ENCODE results near the gene GARIN3.
"Not testable (repeated sequence)": the region's sequence is repeated elsewhere in the genome, so short reads cannot be mapped to it uniquely, and the experiment has no call there.

Gene GARIN3

GRCh38 chr5:157185122-157185521, 19.1 kb upstream of the GARIN3 start:
- not testable (repeated sequence) for DNase-seq (ENCODE audit: low read depth in 3 of 3)

DNA sequence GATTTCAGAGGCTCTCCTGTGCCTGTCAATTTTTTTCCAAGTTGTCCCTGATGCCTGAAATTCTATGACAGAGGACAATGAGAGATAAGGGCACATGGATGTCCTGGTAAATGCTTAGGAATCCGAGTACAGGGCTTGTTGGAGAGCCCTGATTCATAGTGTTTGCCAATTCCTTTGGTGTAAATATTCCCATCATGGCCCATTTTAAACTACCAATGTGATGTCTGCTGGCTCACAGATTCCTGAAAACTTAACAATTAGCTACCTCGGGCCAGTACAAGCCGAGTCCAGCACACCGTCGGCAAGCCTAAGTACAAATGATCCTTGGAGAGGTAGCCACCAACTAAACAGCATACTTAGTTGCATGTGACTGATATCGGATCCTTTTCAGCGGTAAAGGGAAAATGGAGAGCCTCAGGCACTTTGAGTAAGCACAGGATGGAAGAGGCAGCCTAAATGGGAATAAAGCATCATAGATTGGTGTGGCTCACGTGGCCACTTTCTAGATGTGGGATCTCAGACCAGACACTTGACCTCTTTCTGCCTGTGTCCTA, 18.1 kb upstream of the GARIN3 start:
- no peak for DNase-seq (ENCODE audit: low read depth in 3 of 3)

- no peak for DNase-seq (ENCODE audit: low read depth in 3 of 3)
Measured at GRCh38 chr5:157182143-157182757, 16.2 kb upstream of the GARIN3 start.

GRCh38 chr5:157180374-157181264, 14.6 kb upstream of the GARIN3 start, which contains the start of gene ITK:
TSS of gene ITK (plus strand) at chr5:157180840. CDS start at chr5:157180978, 138 bp downstream.
- no peak for DNase-seq (ENCODE audit: low read depth in 3 of 3)

DNA sequence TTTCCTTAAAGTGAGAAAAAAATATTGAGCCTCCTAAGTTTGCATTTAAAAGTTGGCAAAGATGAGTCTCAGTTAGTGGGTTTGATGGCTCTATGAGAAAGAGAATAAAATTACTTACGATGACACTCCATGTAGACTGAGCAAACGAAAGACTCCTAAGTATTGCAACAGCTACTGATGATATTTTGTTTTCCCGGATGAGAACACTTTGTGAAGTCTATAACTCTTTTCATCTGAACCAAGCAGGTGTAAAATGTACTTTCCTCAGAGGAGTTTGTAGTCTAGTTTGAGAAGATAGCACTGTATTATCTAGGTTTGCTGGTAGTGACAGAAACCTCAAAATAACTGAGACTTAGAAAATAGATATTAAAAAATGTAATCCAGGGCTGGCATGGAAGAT, 12.9 kb upstream of the GARIN3 start:
- no peak for DNase-seq (ENCODE audit: low read depth in 3 of 3)

GRCh38 chr5:157177953-157178352, 11.9 kb upstream of the GARIN3 start:
- no peak for DNase-seq (ENCODE audit: low read depth in 3 of 3)

DNA sequence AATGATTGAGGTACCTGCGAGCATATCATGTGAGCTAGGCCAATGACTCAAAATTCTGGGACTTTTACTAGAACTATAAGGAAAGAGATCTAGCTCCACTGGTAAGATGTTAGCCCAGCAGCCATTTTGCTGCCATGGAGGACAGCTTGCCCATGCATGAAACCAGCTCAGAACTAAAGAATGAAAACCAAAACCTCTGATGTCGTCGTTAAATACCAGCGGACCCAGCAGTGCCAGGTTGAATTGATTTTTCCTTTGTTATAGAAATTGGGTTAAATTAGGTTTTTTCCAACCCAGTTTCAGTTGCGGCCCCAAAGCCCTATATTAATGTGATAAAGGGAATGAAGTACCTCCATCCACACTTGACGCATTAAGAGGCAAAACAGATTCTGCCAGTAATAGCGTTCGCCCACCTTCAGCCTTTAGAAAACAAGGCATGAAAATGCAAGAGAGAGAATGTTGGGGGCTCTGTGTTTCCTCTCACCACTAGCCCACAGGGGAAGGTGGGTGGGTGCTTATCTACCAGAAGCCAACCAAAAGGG, 9.1 kb upstream of the GARIN3 start:
- DNase-seq (ENCODE audit: low read depth in 3 of 3): no peak

- DNase-seq (ENCODE audit: low read depth in 3 of 3): peak; percentile 73 to 89 (median 83)
Measured at GRCh38 chr5:157172403-157172802, 6.3 kb upstream of the GARIN3 start.

- DNase-seq (ENCODE audit: low read depth in 3 of 3): no peak
Measured at GRCh38 chr5:157168286-157168685, 2.2 kb upstream of the GARIN3 start.

GRCh38 chr5:157167214-157167621, 1.2 kb upstream of the GARIN3 start:
- DNase-seq (ENCODE audit: low read depth in 3 of 3): no peak

- DNase-seq (ENCODE audit: low read depth in 3 of 3): no peak
Measured at GRCh38 chr5:157165668-157166067, 396 bp downstream of the GARIN3 start.

DNA sequence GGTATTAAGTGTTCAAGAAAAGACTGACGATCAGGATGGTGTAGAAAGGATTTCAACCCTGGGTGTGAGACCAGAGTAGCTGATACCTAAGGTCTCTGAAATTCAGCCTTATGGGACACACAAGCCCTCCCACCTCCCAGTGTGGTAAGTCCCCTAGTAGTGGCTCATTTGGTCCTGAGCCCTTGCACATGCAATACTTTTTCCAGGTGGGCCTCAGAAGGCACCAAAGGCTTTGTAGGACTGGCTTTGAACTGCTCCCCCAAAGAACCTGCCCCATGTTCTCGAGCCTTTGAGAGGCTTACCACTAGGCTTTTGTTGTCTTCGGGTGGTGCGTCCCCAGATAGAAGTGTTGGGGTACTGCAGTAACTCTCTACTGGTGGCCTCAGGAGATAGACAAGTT, 803 bp downstream of the GARIN3 start:
- no peak for DNase-seq (ENCODE audit: low read depth in 3 of 3)

DNA sequence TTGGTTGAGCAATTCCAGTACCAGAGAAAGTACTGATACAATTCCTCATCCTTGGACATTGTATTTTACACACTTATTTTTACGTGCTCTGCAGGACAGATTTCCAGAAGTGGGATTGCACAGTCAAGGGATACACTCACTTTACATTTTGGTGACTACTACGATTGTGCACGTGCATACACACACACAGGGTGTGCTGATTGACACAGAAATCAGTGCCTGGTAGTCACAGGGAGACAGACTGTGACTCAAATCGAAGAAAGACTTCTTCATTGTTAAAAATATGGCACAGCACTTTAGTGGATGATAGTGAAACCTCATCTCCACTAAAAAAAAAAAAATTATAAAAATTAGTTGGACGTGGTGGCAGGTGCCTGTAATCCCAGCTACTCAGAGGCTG, 1.5 kb downstream of the GARIN3 start:
- DNase-seq (ENCODE audit: low read depth in 3 of 3): no peak

DNA sequence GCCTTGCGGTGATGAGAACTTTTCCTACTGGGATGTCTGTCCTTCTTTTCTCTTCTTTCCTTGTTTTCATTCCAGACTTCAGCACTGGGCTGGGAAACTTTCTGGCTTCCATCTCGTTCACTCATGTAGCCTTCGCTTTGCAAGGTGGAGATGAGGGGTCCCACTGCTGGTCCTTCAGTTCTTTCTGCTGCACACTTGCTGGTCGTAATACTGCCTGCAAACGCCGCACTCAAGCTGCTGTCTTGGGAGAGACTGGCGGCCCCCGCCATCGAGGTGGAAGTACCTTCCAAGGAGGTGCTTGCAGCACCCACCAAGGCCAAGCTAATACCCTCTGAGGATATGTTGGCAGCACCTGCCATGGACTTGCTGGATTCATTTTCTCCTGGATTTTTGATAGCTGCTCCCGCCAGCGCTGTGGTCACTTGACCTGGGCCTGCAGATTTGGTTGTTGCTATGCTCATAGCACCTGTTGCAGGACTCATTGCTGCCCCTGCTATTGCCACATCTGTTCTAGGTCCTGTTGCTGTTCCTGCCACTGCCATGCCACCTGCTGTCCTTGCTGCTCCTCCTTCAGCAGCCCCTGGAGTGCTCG, 3.0 kb downstream of the GARIN3 start:
- DNase-seq (ENCODE audit: low read depth in 3 of 3): no peak

DNA sequence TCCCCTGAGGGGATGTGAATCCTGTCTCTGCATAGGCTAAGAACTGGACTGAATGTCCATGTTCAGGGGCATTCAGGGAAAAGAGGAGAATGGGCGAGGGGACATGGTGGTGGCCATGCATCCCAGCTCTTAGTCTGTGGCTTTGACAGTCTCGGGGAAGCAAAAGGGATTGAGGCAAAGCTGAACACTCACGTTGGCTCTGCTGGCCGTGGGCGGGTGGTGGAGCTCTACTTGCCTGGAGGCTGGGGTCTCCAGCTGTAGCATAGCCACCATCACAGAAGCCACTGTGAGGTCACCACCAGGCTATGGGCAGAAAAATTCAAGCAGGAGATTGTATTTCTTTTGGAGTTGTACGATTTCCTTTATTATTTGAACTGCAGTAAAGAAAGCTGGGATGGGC, 4.1 kb downstream of the GARIN3 start:
- DNase-seq (ENCODE audit: low read depth in 3 of 3): no peak

DNA sequence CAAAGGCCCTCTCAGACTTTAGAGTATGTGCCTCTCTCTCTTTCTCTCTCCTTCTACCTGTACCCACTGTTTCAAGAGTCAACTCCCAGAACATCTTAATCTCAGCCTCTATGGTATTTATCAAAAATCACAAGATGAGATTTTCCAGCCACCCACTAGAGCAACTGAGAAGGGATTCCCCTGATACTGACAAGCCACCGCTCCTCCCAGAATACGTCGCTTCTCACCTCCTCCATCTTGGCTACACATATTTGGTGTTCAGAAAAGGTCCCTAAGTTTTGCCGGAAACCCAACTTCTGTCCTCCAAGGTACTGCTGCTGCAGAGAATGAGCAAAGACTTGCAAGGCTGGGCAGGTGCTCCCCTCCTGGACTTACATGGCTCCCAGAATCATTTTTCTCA, 6.1 kb downstream of the GARIN3 start:
- no peak for DNase-seq (ENCODE audit: low read depth in 3 of 3)

GRCh38 chr5:157159209-157159751, 6.8 kb downstream of the GARIN3 start:
- DNase-seq (ENCODE audit: low read depth in 3 of 3): no peak

GRCh38 chr5:157157293-157157891, 8.7 kb downstream of the GARIN3 start:
- DNase-seq (ENCODE audit: low read depth in 3 of 3): no peak

DNA sequence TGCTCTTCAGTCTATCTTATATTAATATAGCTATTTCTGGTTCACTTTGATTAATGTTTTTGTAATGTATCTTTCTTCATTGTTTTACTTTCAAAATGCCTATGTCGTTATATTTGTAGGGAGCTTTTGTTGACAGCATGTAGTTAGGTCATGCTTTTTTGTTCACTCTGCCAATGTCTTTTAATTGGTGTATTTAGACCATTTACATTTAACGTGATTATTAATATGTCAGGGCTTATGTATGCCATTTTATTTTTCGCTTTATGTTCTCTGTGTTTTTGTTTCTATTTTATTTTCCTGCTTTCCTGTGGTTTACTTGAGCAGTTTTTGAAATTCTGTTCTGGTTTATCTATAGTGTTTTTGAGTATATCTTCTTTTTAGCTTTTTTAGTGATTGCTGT, 10.8 kb downstream of the GARIN3 start:
- DNase-seq (ENCODE audit: low read depth in 3 of 3): no peak

DNA sequence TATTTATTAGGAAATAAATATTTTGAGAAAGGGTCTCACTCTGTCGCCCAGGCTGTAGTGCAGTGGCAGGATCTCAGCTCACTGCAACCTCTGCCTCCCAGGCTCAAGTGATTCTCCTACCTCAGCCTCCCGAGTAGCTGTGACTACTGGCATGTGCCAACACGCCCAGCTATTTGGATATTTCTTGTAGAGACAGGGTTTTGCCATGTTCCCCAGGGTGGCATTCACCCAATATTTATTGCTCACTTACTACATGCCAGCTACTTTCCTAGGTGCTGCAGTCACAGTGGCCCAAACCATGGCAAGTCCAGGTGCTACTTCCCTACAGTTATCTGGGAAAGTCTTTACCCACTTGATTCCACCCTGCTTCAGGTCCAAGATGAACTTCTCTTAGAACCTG, 15.1 kb downstream of the GARIN3 start:
- no peak for DNase-seq (ENCODE audit: low read depth in 3 of 3)

All from stimulated activated CD4-positive, alpha-beta T cell treated with anti-CD3 and anti-CD28 coated beads, TNF-alpha, amount 100 ng/mL, for 24 hours (primary cell).